B cell (primary cell): ENCODE results near the gene CACNA1D. TPM values are rescaled to one million over a fixed set of nuclear protein-coding genes. Genes with fewer than 3 reads are reported as not detected.

Source experiments
- ATAC-seq: fragments of 200-7000 bp; cut with Tn5 transposase; one replicate; pipeline ENCODE4 v1.10.0; 2021; ENCODE audit warnings: low read depth, mild to moderate bottlenecking, moderate number of reproducible peaks, moderate library complexity
- CTCF ChIA-PET: fragments of 350-600 bp; sonication (Branson Sonifier 250); formaldehyde crosslinking; loops from one replicate; lab custom pipeline; 2021; ENCODE audit warnings: antibody characterized with exemption, inconsistent platforms; lab: Charles Lee
- POLR2A ChIA-PET: fragments of 350-600 bp; sonication (Branson Sonifier 250); formaldehyde crosslinking; loops from one replicate; lab custom pipeline; 2021; ENCODE audit warnings: antibody characterized with exemption; lab: Charles Lee
- DNase-seq: peaks from one replicate; pipeline ENCODE4 v3.0.0; 2013
- H2AFZ ChIP-seq: 2 replicates; pipeline ENCODE4 v1.6.1; 2012; ENCODE audit warnings: mild to moderate bottlenecking, low read depth, low read length; ENCODE audit not compliant: insufficient read depth, poor library complexity, severe bottlenecking
- H3K27ac ChIP-seq, 2 donors: 1 replicate in 1 of 2; 2 replicates in 1 of 2; pipeline ENCODE4 v1.5.1; 2012 to 2013; ENCODE audit warnings: low read length in 2 of 2, mild to moderate bottlenecking in 2 of 2, moderate library complexity in 1 of 2
- H3K27me3 ChIP-seq, 4 experiments: fragments of 200-600 bp in 1 of 4; sonication (generic) in 1 of 4; replicated peaks in 1 of 4; 1 replicate in 2 of 4; 2 replicates in 2 of 4; pipeline versions ENCODE4 v1.6.1 to v1.7.0; 2013 to 2016; ENCODE audit warnings: low read length in 3 of 4, mild to moderate bottlenecking in 2 of 4, mixed read lengths in 1 of 4, moderate library complexity in 1 of 4; ENCODE audit not compliant: insufficient read depth in 4 of 4, control insufficient read depth in 3 of 4; ENCODE audit errors: control extremely low read depth in 1 of 4
- H3K36me3 ChIP-seq, 2 experiments: replicated peaks in 1 of 2; 1 replicate in 1 of 2; 2 replicates in 1 of 2; pipeline versions ENCODE4 v1.6.1 to v1.7.1; 2013; ENCODE audit warnings: low read length in 1 of 2; ENCODE audit not compliant: insufficient read depth in 2 of 2, control insufficient read depth in 1 of 2; ENCODE audit errors: control extremely low read depth in 1 of 2, extremely low read depth in 1 of 2
- H3K4me1 ChIP-seq, 2 donors: fragments of 200-600 bp in 1 of 2; sonication (generic) in 1 of 2; 1 replicate in 1 of 2; 2 replicates in 1 of 2; pipeline versions ENCODE4 v1.5.1 to v1.6.1; 2013 to 2017; ENCODE audit warnings: low read length in 2 of 2; ENCODE audit not compliant: control insufficient read depth in 2 of 2, insufficient read depth in 2 of 2
- H3K4me2 ChIP-seq: replicated peaks from 2 replicates; pipeline ENCODE3; 2012; ENCODE audit warnings: mild to moderate bottlenecking, low read depth, low read length; ENCODE audit not compliant: poor library complexity, severe bottlenecking
- H3K4me3 ChIP-seq, 5 experiments: fragments of 200-600 bp in 1 of 5; sonication (generic) in 1 of 5; 1 replicate in 3 of 5; 2 replicates in 2 of 5; pipeline versions ENCODE4 v1.5.1 to v1.7.0; 2011 to 2016; ENCODE audit warnings: low read length in 4 of 5, mild to moderate bottlenecking in 4 of 5, low read depth in 2 of 5, control low read depth in 1 of 5, moderate library complexity in 1 of 5; ENCODE audit not compliant: insufficient read depth in 1 of 5; ENCODE audit errors: control extremely low read depth in 1 of 5, extremely low read depth in 1 of 5
- H3K79me2 ChIP-seq: fragments of 200-600 bp; sonication (generic); one replicate; pipeline ENCODE4 v1.6.0; 2016; ENCODE audit warnings: low read length; ENCODE audit not compliant: control insufficient read depth, insufficient read depth
- H3K9ac ChIP-seq: fragments of 200-600 bp; sonication (generic); 2 replicates; pipeline ENCODE4 v1.6.1; 2017; ENCODE audit warnings: mild to moderate bottlenecking, low read length, moderate library complexity
- H3K9me3 ChIP-seq, 3 donors: one replicate each; pipeline versions ENCODE4 v1.6.1 to v1.7.1; 2013; ENCODE audit warnings: low read length in 2 of 3; ENCODE audit not compliant: control insufficient read depth in 2 of 3, insufficient read depth in 1 of 3; ENCODE audit errors: control extremely low read depth in 1 of 3
- H4K20me1 ChIP-seq: 2 replicates; pipeline ENCODE4 v1.6.0; 2012; ENCODE audit warnings: mild to moderate bottlenecking, low read length; ENCODE audit not compliant: insufficient read depth, control insufficient read depth, poor library complexity, severe bottlenecking
- H3K27ac Mint-ChIP-seq: one replicate; pipeline ENCODE4 v1.8.0; 2021; ENCODE audit warnings: mixed read lengths
- H3K27me3 Mint-ChIP-seq: one replicate; pipeline ENCODE4 v1.8.0; 2021; ENCODE audit warnings: mixed read lengths
- H3K4me1 Mint-ChIP-seq: one replicate; pipeline ENCODE4 v1.8.0; 2021; ENCODE audit warnings: mixed read lengths
- H3K4me3 Mint-ChIP-seq: one replicate; pipeline ENCODE4 v1.8.0; 2021; ENCODE audit warnings: mixed read lengths
- H3K9me3 Mint-ChIP-seq: one replicate; pipeline ENCODE4 v1.8.0; 2022; ENCODE audit warnings: mixed read lengths; ENCODE audit not compliant: insufficient read depth
- EZH2 ChIP-seq: IDR thresholded peaks from 2 replicates; pipeline ENCODE4 v1.6.1; 2012; ENCODE audit warnings: borderline replicate concordance, low read depth, mild to moderate bottlenecking, moderate library complexity, low read length; ENCODE audit not compliant: insufficient read depth, poor library complexity, severe bottlenecking
- WGBS: methylation state at CpG from one replicate; pipeline ENCODE4 v1.1.5; 2013; ENCODE audit warnings: missing lambda C conversion rate; ENCODE audit not compliant: insufficient coverage; 5-methylcytosine and 5-hydroxymethylcytosine counted together
- intact Hi-C: fragments of 100-400 bp; cut with micrococcal nuclease; formaldehyde crosslinking; loops from one replicate; pipeline ENCODE4 v1.10.0; 2022
- polyA plus RNA-seq: library from polyadenylated mRNA; depleted of rRNA; stranded (reverse); fragments of >200 nt; gene quantifications from 2 replicates; pipeline ENCODE4 v1.2.3, GENCODE V29; 2012
- total RNA-seq, 2 donors: library from RNA; stranded (reverse); fragments of 120-200 nt in 1 of 2; gene quantifications; 1 replicate in 1 of 2; 2 replicates in 1 of 2; pipeline versions ENCODE4 v1.2.3 to v1.2.4, GENCODE V29; 2013 to 2022
- TF ChIP-seq, protein P1 (sequence below): fragments of 200-600 bp; IDR thresholded peaks from one replicate; pipeline ENCODE4 v1.8.0; 2022; ENCODE audit warnings: antibody characterized with exemption, mild to moderate bottlenecking

The CACNA1D gene
- total and polyA plus RNA-seq, 2 donors (not counting 1 experiment from before 2014, with no cell fraction given) = 0.06 to 0.07 TPM

DNA sequence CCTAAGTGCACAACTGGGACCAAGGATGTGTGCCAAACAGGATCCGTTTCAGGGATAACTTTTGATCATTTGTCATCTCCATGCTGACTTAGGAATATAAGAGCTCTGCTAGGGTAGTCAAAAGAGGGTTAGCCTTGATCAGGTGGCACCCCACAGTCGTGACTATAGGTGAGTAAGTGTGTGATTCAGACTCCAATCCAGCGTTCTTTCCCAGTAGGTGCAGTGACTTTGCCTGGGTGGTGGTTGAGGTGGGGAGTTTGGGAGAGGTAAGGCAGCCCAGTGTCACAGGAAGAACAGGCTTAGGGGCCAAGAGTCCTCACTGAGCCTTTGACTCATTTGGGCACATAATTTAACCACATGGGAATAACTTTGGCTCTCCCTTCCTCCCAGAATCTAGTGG, 300.8 kb downstream of the CACNA1D start:
- Histone ChIP-seq H3K4me1 (no peaks in the 10 kb centered on the region), H3K4me2 (no peak overlapping the region), H3K27me3 (no peaks in the 10 kb centered on the region), H2AFZ (no peak overlapping the region), H3K9ac (no peak overlapping the region), H3K4me3 (no peak overlapping the region), H3K27ac (no peak overlapping the region), H3K9me3 (no peaks in the 10 kb centered on the region), H4K20me1 (no peaks in the 10 kb centered on the region), H3K36me3 (no peaks in the 10 kb centered on the region), H3K79me2 (no peaks in the 10 kb centered on the region)
- intact Hi-C loops = no loop called here
- DNase-seq (no peak), ATAC-seq (no peak)
- WGBS = 78% methylated on average over 3 of the region's 3 CpGs
- Mint-ChIP-seq H3K9me3 (no peaks in the 10 kb centered on the region), H3K27ac (no peak overlapping the region), H3K4me3 (no peak overlapping the region), H3K4me1 (no peaks in the 10 kb centered on the region), H3K27me3 (peaks cover 4% of the 10 kb centered on the region)
- TF ChIP-seq, protein P1, sequence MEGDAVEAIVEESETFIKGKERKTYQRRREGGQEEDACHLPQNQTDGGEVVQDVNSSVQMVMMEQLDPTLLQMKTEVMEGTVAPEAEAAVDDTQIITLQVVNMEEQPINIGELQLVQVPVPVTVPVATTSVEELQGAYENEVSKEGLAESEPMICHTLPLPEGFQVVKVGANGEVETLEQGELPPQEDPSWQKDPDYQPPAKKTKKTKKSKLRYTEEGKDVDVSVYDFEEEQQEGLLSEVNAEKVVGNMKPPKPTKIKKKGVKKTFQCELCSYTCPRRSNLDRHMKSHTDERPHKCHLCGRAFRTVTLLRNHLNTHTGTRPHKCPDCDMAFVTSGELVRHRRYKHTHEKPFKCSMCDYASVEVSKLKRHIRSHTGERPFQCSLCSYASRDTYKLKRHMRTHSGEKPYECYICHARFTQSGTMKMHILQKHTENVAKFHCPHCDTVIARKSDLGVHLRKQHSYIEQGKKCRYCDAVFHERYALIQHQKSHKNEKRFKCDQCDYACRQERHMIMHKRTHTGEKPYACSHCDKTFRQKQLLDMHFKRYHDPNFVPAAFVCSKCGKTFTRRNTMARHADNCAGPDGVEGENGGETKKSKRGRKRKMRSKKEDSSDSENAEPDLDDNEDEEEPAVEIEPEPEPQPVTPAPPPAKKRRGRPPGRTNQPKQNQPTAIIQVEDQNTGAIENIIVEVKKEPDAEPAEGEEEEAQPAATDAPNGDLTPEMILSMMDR = no peak
- TF ChIP-seq EZH2 = no peak
- POLR2A ChIA-PET = no interaction called here
- CTCF ChIA-PET = no interaction called here

- no peaks in the 10 kb centered on the region for H4K20me1 ChIP-seq
- no peaks in the 10 kb centered on the region for H3K9me3 ChIP-seq
- no peaks in the 10 kb centered on the region for H3K4me1 ChIP-seq
- CTCF ChIA-PET = no interaction called here
- Mint-ChIP-seq H3K9me3 (no peaks in the 10 kb centered on the region), H3K4me3 (no peak overlapping the region), H3K4me1 (no peaks in the 10 kb centered on the region), H3K27ac (no peak overlapping the region), H3K27me3 (peaks cover 4% of the 10 kb centered on the region)
- no peak overlapping the region for H2AFZ ChIP-seq
- no peak overlapping the region for H3K27ac ChIP-seq
- H3K9ac ChIP-seq = no peak overlapping the region
- DNase-seq (no peak), ATAC-seq (no peak)
- no peaks in the 10 kb centered on the region for H3K27me3 ChIP-seq
- no peak overlapping the region for H3K4me2 ChIP-seq
- H3K36me3 ChIP-seq = no peaks in the 10 kb centered on the region
- POLR2A ChIA-PET = no interaction called here
- intact Hi-C loops = no loop called here
- no peak overlapping the region for H3K4me3 ChIP-seq
- TF ChIP-seq, protein P1 = no peak
- TF ChIP-seq EZH2 = no peak
- WGBS = 72% methylated on average over 6 of the region's 12 CpGs
- no peaks in the 10 kb centered on the region for H3K79me2 ChIP-seq
Measured at GRCh38 chr3:53795789-53796560, 301.6 kb downstream of the CACNA1D start.
